HepG2 (cell line): Measurements from ENCODE around the gene TBKBP1. TPM values are rescaled to one million over a fixed set of nuclear protein-coding genes. Genes with fewer than 3 reads are reported as not detected.

Experiments used
- DNMT1 ChIP-seq: sonication (generic); formaldehyde crosslinking; IDR thresholded peaks from 2 replicates; pipeline ENCODE4 v1.5.1; 2020; ENCODE audit warnings: mild to moderate bottlenecking, missing genetic modification reagents
- HNF1B ChIP-seq: sonication (generic); formaldehyde crosslinking; IDR thresholded peaks from 2 replicates; pipeline ENCODE4 v1.5.1; 2020; ENCODE audit warnings: mild to moderate bottlenecking, moderate library complexity, missing genetic modification reagents
- HNRNPH1 ChIP-seq: fragments of 200-400 bp; formaldehyde crosslinking; optimal IDR thresholded peaks from 2 replicates; pipeline ENCODE3; 2017; ENCODE audit warnings: mild to moderate bottlenecking, low read depth, low read length
- KAT2B ChIP-seq: fragments of 150-350 bp; IDR thresholded peaks from 2 replicates; pipeline ENCODE4 v1.6.1; 2014; ENCODE audit warnings: low read depth, low read length, borderline replicate concordance
- PCBP2 ChIP-seq: fragments of 200-400 bp; formaldehyde crosslinking; optimal IDR thresholded peaks from 2 replicates; pipeline ENCODE3; 2018; ENCODE audit warnings: low read length, low read depth; ENCODE audit not compliant: poor library complexity, severe bottlenecking
- RBM22 ChIP-seq: fragments of 200-400 bp; formaldehyde crosslinking; optimal IDR thresholded peaks from 2 replicates; pipeline ENCODE3; 2017; ENCODE audit warnings: mild to moderate bottlenecking, low read length, moderate library complexity
- RELA ChIP-seq: sonication (generic); formaldehyde crosslinking; IDR thresholded peaks from 2 replicates; pipeline ENCODE4 v1.4.0; 2020; ENCODE audit warnings: missing genetic modification reagents
- SMAD9 ChIP-seq: sonication (generic); formaldehyde crosslinking; IDR thresholded peaks from 2 replicates; pipeline ENCODE4 v1.5.1; 2020; ENCODE audit warnings: mild to moderate bottlenecking, missing genetic modification reagents
- TFAP4 ChIP-seq: sonication (generic); IDR thresholded peaks from 2 replicates; pipeline ENCODE4 v1.6.1; 2016; ENCODE audit warnings: low read depth, borderline replicate concordance
- ZBTB44 ChIP-seq: sonication (generic); formaldehyde crosslinking; IDR thresholded peaks from 2 replicates; pipeline ENCODE4 v1.4.0; 2020; ENCODE audit warnings: missing genetic modification reagents
- ZNF281 ChIP-seq: sonication (generic); formaldehyde crosslinking; IDR thresholded peaks from 2 replicates; pipeline ENCODE4 v1.4.0; 2020; ENCODE audit warnings: missing genetic modification reagents, borderline replicate concordance
- ZNF572 ChIP-seq: sonication (generic); formaldehyde crosslinking; IDR thresholded peaks from 2 replicates; pipeline ENCODE4 v1.5.1; 2020; ENCODE audit warnings: mild to moderate bottlenecking, missing genetic modification reagents
- ZNF768 ChIP-seq: sonication (generic); formaldehyde crosslinking; IDR thresholded peaks from 2 replicates; pipeline ENCODE4 v1.4.0; 2020; ENCODE audit warnings: missing genetic modification reagents
- polyA plus RNA-seq, 8 experiments: library from polyadenylated mRNA; depleted of rRNA in 3 of 8; stranded (reverse) in 7 of 8; unstranded in 1 of 8; fragments of >200 nt; fragmentation: Illumina TruSeq in 4 of 8; extraction: Trizol in 4 of 8; gene quantifications; 2 replicates each; pipeline versions ENCODE4 v1.2.1 to v1.2.3, GENCODE V29; 2011 to 2016; ENCODE audit warnings: low read depth in 4 of 8, missing spikeins in 1 of 8, mixed read lengths in 1 of 8; ENCODE audit not compliant: insufficient read depth in 1 of 8
- total RNA-seq, 5 experiments: library from RNA; depleted of rRNA; stranded (reverse); fragments of >200 nt; fragmentation: Illumina TruSeq; extraction: Trizol; gene quantifications; 2 replicates each; pipeline ENCODE4 v1.2.3, GENCODE V29; 2016; ENCODE audit warnings: low read depth in 1 of 5

TBKBP1 gene
- total and polyA plus RNA-seq, 2 of the 13 experiments (the other 11 are each of a cell fraction or from before 2014, with no cell fraction given), result 2.6 to 7.0 TPM

- TF ChIP-seq KAT2B, result no peak
- TF ChIP-seq SMAD9 (CRISPR knock-in tag), result no peak
- no peak for TF ChIP-seq RELA
- peak; percentile 48 for TF ChIP-seq HNRNPH1
- TF ChIP-seq ZNF281 (CRISPR knock-in tag), result 0 out of 2 replicates have a peak, but pooled peaks have one; percentile 19
- TF ChIP-seq ZNF768 (CRISPR knock-in tag), result peak; percentile 78
- peak; percentile 61 for TF ChIP-seq RBM22
- peak; percentile 59; the same call in 1 of the 2 replicates for TF ChIP-seq HNF1B (CRISPR knock-in tag)
- no peak for TF ChIP-seq ZBTB44 (CRISPR knock-in tag)
- no peak for TF ChIP-seq PCBP2
- peak; percentile 60; the same call in 1 of the 2 replicates for TF ChIP-seq TFAP4
- TF ChIP-seq ZNF572 (CRISPR knock-in tag), result 0 out of 2 replicates have a peak, but pooled peaks have one; percentile 51
- TF ChIP-seq DNMT1 (CRISPR knock-in tag), result peak; percentile 64; the same call in 1 of the 2 replicates
- TF ChIP-seq, all 625 proteins: peak for 14
These were observed 6.2 kb upstream of the TBKBP1 start (continued) for GRCh38 chr17:47687748-47688147.
